ENCODE results near the gene SEMA5B. TPM values are rescaled to one million over a fixed set of nuclear protein-coding genes. Genes with fewer than 3 reads are reported as not detected.

The SEMA5B gene
- total RNA-seq, 1 experiment from 2014 or later, result 9.4 TPM

GRCh38 chr3:122998206-122998605 is 29.4 kb downstream of the SEMA5B start:
- no peak overlapping the region for H4K5ac ChIP-seq (ENCODE audit: insufficient read length, low read depth, low read length)
- no peak overlapping the region for H3K9ac ChIP-seq (ENCODE audit: extremely low read depth, insufficient read length, low read length)
- H3K27ac Mint-ChIP-seq, result no peak overlapping the region
- no peak overlapping the region for H4K8ac ChIP-seq (replicated peaks; ENCODE audit: insufficient read length, low read depth, low read length)
- H2BK20ac ChIP-seq (ENCODE audit: low read depth, low read length, poor library complexity, severe bottlenecking), result no peak overlapping the region
- H3K4me1 ChIP-seq (ENCODE audit: insufficient read depth, low read length), result peaks cover 3% of the 10 kb centered on the region; the same call in 1 of the 2 replicates
- WGBS (ENCODE audit: extremely low coverage, insufficient read length, low lambda C conversion rate), result no CpG with 5 or more reads among the region's 7 CpGs
- no peak overlapping the region; the same call in 1 of the 2 replicates for H3K14ac ChIP-seq (ENCODE audit: insufficient read depth, low read length)
- H3K27ac ChIP-seq (ENCODE audit: insufficient read length, low read depth, low read length), result no peak overlapping the region
- no peak overlapping the region for H2BK120ac ChIP-seq (ENCODE audit: low read depth, low read length, poor library complexity, severe bottlenecking)
- H2AK5ac ChIP-seq (ENCODE audit: insufficient read length, low read length), result no peak overlapping the region
- DNase-seq, result no peak
- H3K27me3 ChIP-seq (ENCODE audit: insufficient read depth, low read length), result no peaks in the 10 kb centered on the region
- H4K91ac ChIP-seq (ENCODE audit: insufficient read length, low read depth, low read length), result no peak overlapping the region
- no peak overlapping the region for H2BK12ac ChIP-seq (ENCODE audit: insufficient read length, low read depth, low read length)
- TF ChIP-seq, protein P1, sequence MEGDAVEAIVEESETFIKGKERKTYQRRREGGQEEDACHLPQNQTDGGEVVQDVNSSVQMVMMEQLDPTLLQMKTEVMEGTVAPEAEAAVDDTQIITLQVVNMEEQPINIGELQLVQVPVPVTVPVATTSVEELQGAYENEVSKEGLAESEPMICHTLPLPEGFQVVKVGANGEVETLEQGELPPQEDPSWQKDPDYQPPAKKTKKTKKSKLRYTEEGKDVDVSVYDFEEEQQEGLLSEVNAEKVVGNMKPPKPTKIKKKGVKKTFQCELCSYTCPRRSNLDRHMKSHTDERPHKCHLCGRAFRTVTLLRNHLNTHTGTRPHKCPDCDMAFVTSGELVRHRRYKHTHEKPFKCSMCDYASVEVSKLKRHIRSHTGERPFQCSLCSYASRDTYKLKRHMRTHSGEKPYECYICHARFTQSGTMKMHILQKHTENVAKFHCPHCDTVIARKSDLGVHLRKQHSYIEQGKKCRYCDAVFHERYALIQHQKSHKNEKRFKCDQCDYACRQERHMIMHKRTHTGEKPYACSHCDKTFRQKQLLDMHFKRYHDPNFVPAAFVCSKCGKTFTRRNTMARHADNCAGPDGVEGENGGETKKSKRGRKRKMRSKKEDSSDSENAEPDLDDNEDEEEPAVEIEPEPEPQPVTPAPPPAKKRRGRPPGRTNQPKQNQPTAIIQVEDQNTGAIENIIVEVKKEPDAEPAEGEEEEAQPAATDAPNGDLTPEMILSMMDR (conservative IDR thresholded peaks at IDR 0.05), result no peak
- H3K79me2 ChIP-seq (ENCODE audit: insufficient read depth, low read length), result no peaks in the 10 kb centered on the region
- no peak overlapping the region for H3K4me3 Mint-ChIP-seq
- H3T11ph ChIP-seq (ENCODE audit: low read length), result no peak overlapping the region
- no peaks in the 10 kb centered on the region for H4K20me1 ChIP-seq (ENCODE audit: control insufficient read depth, insufficient read depth, insufficient read length)
- no peak overlapping the region for H2BK15ac ChIP-seq (ENCODE audit: low read depth, low read length)
- H3K27me3 Mint-ChIP-seq (ENCODE audit: low read depth), result peaks cover 6% of the 10 kb centered on the region
- no peak overlapping the region for H2AFZ ChIP-seq (ENCODE audit: low read length)
- no peak overlapping the region for H3K56ac ChIP-seq (ENCODE audit: insufficient read length, low read depth, low read length)
- no peak overlapping the region for H3K4me2 ChIP-seq (ENCODE audit: insufficient read depth, insufficient read length, low read length)
- no peaks in the 10 kb centered on the region for H3K23me2 ChIP-seq (ENCODE audit: insufficient read length, low read depth, low read length, poor library complexity, severe bottlenecking)
- H3K36me3 Mint-ChIP-seq (ENCODE audit: insufficient read depth in 1 of 3, low read depth in 3 of 3), result no peaks in the 10 kb centered on the region; a peak in 1 of 7 replicates
- no peaks in the 10 kb centered on the region for H3K9me3 ChIP-seq (ENCODE audit: control insufficient read depth, low read depth, low read length)
- H3K9me3 Mint-ChIP-seq, result no peaks in the 10 kb centered on the region
- H3K4me1 Mint-ChIP-seq, result peaks cover 35 to 66% of the 10 kb centered on the region in 2 experiments
- no peaks in the 10 kb centered on the region for H3K79me1 ChIP-seq (ENCODE audit: insufficient read depth, low read depth, low read length, poor library complexity, severe bottlenecking)
- H3K23ac ChIP-seq (ENCODE audit: insufficient read length, low read depth, low read length), result no peak overlapping the region
- no peak overlapping the region for H3K4ac ChIP-seq (ENCODE audit: low read depth, low read length)
- H2BK5ac ChIP-seq (ENCODE audit: insufficient read length, low read length), result no peak overlapping the region
- H3K18ac ChIP-seq (ENCODE audit: insufficient read length, low read depth, low read length), result no peak overlapping the region

Data from H9 (cell line).